C4-2B (cell line): ENCODE results near the gene GLIPR1.

Experiments used
- CTCF ChIP-seq: fragments of 450-650 bp; conservative IDR thresholded peaks from 2 replicates; pipeline ENCODE4 v1.5.1; 2017; ENCODE audit warnings: mild to moderate bottlenecking
- ZFX ChIP-seq: fragments of 450-650 bp; IDR thresholded peaks from 2 replicates; pipeline ENCODE4 v1.6.1; 2017

- TF ChIP-seq CTCF (no peak), ZFX (no peak)
Measured at GRCh38 chr12:75443709-75444108, 36.8 kb upstream of the GLIPR1 start.
